RKO (cell line): ENCODE measurements around the gene SIPA1L3.
"Not testable (repeated sequence)": the region's sequence is repeated elsewhere in the genome, so short reads cannot be mapped to it uniquely, and the experiment has no call there.

Experiments used
- DNase-seq: peaks from one replicate; pipeline ENCODE4 v3.0.0-alpha.2; 2016; ENCODE audit warnings: low spot score

SIPA1L3 gene

DNA sequence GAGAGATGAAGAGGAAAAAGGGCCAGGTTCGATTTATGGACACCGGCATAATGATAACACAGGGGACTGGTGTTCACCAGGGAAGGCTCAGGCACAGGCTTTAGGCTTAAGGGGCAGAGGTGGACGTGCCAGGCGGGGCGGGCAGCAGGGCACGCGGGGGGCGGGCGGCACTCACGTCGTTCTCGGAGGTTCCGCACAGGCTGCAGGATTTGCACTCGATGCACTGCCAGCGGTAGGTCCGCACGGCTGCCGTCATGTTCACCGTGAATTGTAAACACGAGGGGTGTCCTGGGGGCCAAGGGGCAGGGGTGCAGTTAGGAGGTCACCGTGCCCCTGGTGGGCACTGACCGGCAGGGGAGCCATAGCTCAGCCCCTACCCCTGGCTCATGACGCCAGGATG is 306.5 kb downstream of the SIPA1L3 start:
- DNase-seq, result no peak

DNA sequence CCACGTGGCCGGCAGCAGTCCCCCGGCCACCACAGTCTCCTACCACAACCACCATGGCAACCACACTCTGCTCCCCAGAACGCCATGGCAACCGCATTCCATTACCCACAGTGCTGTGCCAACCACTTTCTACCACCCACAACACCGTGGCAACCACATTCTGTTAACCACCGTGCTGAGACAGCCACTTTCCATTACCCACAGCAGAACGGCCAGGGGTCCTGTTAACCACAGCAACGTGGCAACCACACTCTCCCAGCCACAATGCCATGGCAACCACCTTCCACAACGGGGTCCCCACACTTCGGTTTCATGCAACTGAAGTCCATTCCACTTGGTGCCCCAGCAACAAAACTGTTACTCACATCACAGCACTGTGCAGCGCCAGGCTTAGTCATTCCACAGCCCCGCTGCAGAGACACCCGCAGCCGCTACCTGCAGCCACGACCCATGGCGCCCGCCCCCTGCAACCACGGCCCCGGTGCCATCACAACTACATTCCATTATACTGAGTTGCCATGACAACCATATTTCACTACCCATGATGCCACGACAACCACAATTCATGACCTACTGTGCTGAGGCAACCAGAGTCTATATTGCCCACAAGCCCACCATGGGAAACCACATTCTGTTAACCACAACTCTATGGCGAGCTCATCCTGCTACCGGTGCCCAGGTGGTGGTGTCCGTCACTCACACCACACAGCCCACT is 307.1 kb downstream of the SIPA1L3 start:
- peak; percentile 27 for DNase-seq

GRCh38 chr19:38216785-38217641 is 310.0 kb downstream of the SIPA1L3 start:
- DNase-seq, result no peak

GRCh38 chr19:38218204-38218603 is 311.2 kb downstream of the SIPA1L3 start:
- no peak for DNase-seq

DNA sequence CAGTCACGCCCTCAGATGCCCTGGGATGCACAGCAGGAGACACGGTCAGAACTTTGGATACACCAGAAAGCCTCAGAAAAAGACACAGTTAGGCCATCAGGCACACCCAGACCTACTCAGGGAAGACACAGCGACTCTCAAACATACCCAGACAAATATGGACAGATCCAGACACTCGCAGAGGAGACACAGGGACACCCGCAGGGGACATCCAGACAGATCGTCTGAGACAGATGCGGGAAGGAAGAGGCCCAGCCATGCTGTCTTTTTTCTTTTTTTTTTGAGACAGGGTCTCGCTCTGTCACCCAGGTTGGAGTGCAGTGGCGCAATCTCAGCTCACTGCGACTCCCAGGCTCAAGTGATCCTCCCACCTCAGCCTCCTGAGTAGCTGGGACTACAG is 312.2 kb downstream of the SIPA1L3 start:
- no peak for DNase-seq

DNA sequence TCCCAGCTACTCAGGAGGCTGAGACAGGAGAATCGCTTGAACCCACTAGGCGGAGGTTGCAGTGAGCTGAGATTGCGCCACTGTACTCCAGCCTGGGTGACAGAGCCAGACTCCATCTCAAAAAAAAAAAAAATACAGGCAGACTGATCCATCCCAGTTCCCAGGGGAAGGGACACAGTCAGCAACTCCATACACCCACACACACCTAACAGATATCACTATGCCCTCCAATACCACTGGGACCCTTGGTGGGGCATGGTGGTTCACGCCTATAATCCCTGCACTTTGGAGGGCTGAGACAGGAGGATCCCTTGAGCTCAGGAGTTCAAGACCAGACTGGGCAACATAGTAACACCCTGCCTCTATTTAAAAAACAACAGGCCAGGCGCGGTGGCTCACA is 314.4 kb downstream of the SIPA1L3 start:
- no peak for DNase-seq

DNA sequence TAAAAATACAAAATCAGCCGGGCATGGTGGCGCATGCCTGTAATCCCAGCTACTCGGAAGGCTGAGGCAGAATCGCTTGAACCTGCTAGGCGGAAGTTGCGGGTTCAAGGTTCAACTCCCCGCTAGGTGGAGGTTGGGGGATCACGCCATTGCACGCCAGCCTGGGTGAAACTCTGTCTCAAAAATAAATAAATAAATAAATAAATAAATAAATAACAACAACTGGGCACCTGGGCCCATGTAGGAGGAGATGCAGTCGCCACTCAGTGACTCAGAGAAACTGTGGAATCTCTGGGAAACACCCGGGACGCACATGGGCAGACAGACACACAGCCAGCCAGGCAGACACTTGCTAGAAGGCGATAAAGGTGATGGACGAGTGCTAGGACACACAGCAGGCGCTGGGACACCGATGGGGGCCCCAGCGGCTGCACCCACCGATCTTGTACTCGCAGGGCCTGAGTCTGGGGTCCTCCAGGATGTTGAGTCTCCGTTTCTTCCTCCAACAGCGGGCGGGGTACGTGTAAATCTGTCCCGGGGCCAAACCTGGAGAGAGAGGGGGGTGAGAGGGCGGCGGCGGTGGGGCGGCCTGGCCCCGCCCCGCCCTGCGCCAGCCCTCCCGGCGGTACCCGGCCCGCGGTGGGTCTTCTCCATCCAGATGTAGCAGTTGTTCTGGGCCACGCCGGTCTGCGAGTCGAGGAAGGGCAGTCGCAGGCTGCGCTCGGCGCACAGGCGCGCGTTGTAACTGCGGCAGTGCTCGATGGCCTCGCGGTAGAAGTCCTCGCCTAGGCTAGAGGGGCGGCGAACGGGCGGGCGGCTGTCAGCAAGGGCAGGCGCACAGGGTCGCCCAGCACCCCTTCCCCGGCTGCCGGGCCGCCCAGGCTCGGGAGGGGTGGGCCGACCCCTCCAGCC is 315.2 kb downstream of the SIPA1L3 start:
- DNase-seq, result no peak

GRCh38 chr19:38223119-38223523 is 316.1 kb downstream of the SIPA1L3 start:
- no peak for DNase-seq

DNA sequence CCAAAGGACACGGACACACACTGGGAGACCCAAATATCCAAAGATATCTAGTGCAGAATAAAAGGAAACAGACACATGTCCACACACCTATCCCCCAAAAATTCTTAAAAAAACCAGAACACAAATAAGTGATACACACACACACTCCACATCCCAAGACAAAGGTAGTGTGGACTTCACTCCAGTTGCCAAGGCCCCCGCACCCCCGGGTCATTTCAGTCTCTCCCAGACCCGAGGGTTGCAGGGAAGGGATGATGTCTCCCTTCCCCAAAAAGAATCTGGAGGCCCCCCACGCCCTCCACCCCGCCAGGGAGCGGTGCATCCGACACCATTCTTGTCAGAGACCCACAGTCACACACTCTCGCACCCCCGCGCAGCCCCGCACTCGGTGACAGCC is 316.6 kb downstream of the SIPA1L3 start:
- DNase-seq, result no peak

DNA sequence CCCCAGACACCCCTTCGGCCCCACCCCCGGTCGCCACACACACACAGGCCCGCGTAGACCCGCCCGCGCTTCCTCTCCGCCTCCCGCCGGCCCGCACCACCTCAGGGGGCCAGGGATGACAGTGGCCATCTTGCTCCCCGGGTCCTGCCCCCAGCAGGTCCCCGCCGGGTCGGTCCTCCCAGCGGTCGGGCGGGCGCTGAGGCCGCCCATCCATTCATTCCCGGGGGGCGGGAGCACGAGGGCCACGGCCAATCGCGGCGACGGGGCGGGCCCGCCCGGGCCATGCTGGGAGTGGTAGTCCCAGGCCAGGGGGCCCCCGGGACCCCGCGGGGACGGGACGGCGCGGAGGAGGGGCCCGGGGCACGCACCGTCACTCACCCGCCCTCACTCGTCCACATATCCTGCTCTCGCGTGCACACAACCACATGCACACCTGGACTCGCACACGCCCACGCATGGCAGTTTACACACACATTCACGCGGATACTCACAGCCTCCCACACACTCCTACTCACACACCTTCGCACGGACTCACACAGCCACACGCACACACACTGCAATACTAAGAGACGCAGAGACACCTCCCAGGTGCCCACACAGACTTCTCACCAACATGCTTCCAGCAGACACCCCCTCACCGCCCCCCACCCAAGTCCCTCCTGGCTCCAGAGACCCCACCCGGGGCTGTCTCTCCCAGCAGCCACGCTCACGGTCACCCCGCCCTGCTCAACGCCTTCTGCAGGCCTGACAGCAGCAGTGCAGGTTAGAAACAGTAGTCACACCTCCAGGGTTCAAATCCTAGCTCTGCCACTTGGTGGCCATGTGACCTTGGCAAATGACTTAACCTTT is 317.2 kb downstream of the SIPA1L3 start, which contains the start of gene DPF1:
DPF1 (minus strand) TSS at position 209 of the 849 bp plus-strand sequence; CDS start at position 129, 80 bp downstream.
- peak; percentile 89 for DNase-seq

DNA sequence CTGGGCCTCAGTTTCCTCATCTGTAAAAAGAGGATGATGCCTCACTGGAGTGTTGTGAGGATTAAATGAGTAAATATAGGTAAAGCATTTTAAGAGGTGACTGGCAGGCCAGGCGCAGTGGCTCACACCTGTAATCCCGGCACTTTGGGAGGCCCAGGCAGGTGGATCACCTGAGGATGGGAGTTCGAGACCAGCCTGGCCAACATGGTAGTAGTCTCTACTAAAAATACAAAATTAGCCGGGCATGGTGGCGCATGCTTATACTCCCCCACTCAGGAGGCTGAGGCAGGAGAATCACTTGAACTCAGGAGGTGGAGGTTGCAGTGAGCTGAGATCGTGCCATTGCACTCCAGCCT is 317.8 kb downstream of the SIPA1L3 start:
- DNase-seq, result not testable (repeated sequence)

DNA sequence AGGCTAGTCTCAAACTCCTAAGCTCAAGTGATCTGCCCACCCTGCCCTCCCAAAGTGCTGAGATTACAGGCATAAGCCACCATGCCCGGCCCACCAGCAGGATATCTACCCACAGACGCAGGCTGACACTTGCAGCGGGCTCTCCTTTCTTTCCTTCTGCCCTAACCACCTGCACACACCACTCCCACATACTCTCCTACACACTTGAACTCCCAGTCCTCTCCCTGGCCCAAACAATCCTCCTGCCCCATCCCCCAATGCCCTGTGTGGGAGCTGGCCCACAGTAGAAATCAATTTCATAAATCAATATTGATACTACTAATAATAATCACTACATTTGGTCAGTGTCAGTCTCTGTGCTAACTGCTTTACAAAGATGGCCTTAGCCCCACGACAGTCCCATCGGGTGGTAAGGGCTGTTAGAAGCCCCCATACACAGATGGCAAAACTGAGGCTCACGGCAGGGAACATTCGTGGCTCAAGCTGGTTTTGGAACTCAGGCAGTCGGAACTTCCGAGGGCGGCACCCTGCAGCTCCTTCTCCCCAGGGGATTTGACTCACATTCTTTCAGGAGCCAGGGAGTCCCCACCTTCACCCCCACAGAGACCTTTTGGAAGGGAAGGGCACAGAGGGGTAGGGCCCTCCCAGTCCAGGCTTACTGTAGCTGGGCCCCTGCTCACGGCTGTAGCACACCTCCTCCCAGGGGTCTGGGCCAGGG is 320.4 kb downstream of the SIPA1L3 start:
- DNase-seq, result no peak

DNA sequence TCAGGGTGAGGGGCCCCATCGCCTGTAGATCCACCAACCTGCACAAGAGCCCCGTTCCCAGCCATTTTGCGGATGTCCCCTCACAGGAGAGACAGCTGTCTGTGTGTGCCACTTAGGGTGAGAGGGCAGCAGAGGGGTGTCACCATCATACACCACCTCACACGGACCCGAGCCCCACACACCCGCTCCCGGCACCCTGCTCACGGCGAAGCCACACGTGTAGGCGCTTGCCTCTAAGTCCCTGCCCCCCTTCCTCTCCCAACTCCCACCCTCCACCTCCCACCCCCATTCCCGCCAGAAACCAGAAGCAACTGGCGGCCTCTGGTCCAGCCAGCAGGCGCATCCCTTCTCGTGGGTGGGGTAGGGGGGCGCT is 321.0 kb downstream of the SIPA1L3 start:
- no peak for DNase-seq

- DNase-seq, result no peak
Observed at GRCh38 chr19:38228491-38229439, 321.8 kb downstream of the SIPA1L3 start.

DNA sequence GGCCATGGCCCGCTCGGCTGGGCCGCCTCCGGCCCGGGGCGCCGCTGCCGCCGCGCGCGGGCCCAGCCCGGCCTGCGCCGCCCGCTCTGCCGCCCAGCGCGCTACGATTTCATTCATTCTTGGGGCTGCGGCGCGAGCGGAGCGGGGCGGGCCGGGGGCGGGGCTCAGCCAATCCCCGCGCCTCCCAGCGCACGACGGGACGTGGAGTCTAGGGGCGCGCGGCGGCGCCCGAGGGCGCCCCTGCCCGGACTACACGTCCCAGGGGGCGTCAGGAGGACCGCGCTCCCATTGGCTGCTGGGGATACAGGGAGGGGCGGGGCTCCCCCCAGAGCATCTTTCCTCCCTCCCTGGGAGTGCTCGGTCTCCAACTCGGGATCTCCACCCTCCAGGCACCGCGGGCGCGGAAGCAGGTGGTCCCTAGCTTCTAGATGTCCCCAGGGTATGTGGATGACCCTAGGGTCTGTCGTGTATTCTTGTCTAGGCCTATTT is 322.6 kb downstream of the SIPA1L3 start:
- DNase-seq, result no peak

DNA sequence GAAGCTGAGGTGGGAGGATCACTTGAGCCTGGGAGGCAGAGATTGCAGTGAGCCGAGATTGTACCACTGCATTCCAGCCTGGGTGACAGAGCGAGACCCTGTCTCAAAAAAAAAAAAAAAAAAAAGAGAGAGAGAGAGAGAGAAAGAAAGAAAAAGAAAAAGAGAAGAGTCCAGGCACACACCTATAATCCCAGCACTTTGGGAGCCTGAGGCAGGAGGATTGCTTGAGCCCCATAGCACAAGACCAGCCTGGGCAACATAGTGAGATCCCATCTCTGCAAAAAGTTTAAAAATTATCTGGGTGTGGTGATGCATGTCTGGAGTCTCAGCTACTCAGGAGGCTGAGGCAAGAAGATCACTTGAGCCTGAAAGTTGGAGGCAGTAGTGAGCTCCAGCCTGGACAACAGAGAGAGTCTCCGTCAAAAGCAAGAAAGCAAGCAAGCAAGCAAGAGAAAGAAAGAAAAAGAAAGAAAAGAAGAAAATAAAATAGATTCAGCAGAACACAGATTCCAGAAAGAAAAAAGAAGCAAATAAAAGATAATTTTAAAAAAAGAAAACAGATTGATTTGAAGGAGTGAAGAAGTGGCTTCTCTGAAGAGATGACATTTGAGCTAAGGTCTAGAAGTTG is 323.6 kb downstream of the SIPA1L3 start:
- not testable (repeated sequence) for DNase-seq

GRCh38 chr19:38231918-38232317 is 324.9 kb downstream of the SIPA1L3 start:
- no peak for DNase-seq

- peak; percentile 71 for DNase-seq
Observed at GRCh38 chr19:38233740-38234251, 326.8 kb downstream of the SIPA1L3 start.

DNA sequence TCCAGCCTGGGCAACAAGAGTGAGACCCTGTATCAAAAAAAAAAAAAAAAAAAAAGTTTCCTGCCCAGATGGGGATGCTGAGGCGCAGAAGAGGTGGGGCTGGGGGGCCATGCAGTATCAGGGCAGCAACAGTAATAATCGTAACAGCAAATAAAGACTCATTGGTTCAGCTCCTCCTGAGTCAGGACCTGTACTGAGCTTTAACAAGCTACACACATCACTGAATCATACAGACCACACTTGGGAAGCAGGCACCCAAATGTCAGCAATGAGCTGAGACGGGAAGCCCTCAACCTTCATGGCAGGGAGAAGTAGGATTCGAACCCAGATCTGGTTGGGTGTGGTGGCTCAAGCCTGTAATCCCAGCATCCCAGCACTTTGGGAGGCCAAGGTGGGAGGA is 327.6 kb downstream of the SIPA1L3 start:
- DNase-seq, result peak; percentile 29
